ENCODE measurements around the gene CFAP206.

DNA sequence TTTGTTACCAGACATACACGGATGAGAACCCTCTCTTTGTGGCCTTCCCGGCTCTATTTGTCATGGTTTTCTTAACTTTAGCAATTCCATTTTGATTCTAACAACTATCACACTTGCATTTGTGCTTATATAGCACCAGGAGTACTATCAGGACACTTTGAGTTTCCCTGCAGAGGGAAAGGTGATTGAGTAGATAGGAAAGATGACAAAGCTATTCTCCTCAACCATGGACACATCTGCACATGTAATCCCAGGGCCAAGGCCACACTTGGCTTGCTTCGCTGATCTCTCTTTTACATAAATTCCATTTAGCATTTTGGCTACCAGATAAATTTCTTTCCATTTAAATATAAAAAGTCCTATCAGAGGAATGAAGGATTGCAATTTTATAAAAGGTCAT, 23.3 kb upstream of the CFAP206 start:
- no peak for TF ChIP-seq POLR2A (IDR thresholded peaks at IDR 0.05)
- TF ChIP-seq CTCF (IDR thresholded peaks at IDR 0.05): no peak
- no peak for TF ChIP-seq POLR2AphosphoS5 (IDR thresholded peaks at IDR 0.05)
